HCT116 (cell line): ENCODE results near the gene NFASC. TPM values are rescaled to one million over a fixed set of nuclear protein-coding genes. Genes with fewer than 3 reads are reported as not detected.

Source experiments
- ATAC-seq: fragments of 200-7000 bp; cut with Tn5 transposase; 2 replicates; pipeline ENCODE4 v1.9.1; 2020; ENCODE audit warnings: mild to moderate bottlenecking, moderate library complexity
- BruUV-seq: library from RNA; stranded (reverse); fragments of 400-500 nt; replicated peaks from 2 replicates; lab custom pipeline; 2021; lab: Mats Ljungman, UMichigan
- CTCF ChIA-PET: fragments of 300-600 bp; sonication (Branson Sonifier 250); formaldehyde crosslinking; loops from one replicate; lab custom pipeline; 2021; ENCODE audit warnings: antibody characterized with exemption; lab: Charles Lee
- POLR2A ChIA-PET: fragments of 300-600, 350-600 bp; sonication (Branson Sonifier 250); formaldehyde crosslinking; loops from one replicate; lab custom pipeline; 2021; ENCODE audit warnings: antibody characterized with exemption; lab: Charles Lee
- RAD21 ChIA-PET, 2 experiments: fragments of 300-600 bp; sonication (Branson Sonifier 250); formaldehyde crosslinking; loops; one replicate each; lab custom pipeline; 2023; ENCODE audit warnings: low total read pairs in 2 of 2; ENCODE audit not compliant: uncharacterized antibody in 2 of 2, unreplicated experiment in 2 of 2, low non-redundant PET in 1 of 2; lab: Charles Lee
- DNase-seq: peaks from one replicate; pipeline ENCODE4 v3.0.0-alpha.2; 2010; ENCODE audit warnings: low read depth, low spot score
- H2AFZ ChIP-seq: fragments of 200-600 bp; shearing (Covaris generic), sonication (generic); 2 replicates; pipeline ENCODE4 v1.6.1; 2017; ENCODE audit warnings: low read depth, mixed run types, mixed read lengths, antibody characterized with exemption, low read length; ENCODE audit not compliant: poor library complexity, severe bottlenecking
- H3K27ac ChIP-seq: 2 replicates; pipeline ENCODE4 v1.5.1; 2012; ENCODE audit warnings: low read depth, low read length
- H3K27me3 ChIP-seq: fragments of 200-600 bp; sonication (generic); 2 replicates; pipeline ENCODE4 v1.6.1; 2016; ENCODE audit warnings: mixed run types, low read length, mixed read lengths; ENCODE audit not compliant: insufficient read depth
- H3K36me3 ChIP-seq, 2 experiments: fragments of 200-500 bp in 1 of 2; fragments of 200-600 bp in 1 of 2; sonication (Bioruptor generic) in 1 of 2; sonication (generic) in 1 of 2; 2 replicates each; pipeline versions ENCODE4 v1.5.1 to v1.6.1; 2014 to 2016; ENCODE audit warnings: low read length in 2 of 2, inconsistent platforms in 1 of 2, mixed read lengths in 1 of 2, mixed run types in 1 of 2; ENCODE audit not compliant: insufficient read depth in 2 of 2, control insufficient read depth in 1 of 2
- H3K4me1 ChIP-seq, 2 experiments: fragments of 200-600 bp in 1 of 2; sonication (generic) in 1 of 2; 2 replicates each; pipeline versions ENCODE4 v1.5.1 to v1.6.1; 2012 to 2017; ENCODE audit warnings: low read length in 2 of 2, inconsistent platforms in 1 of 2, mild to moderate bottlenecking in 1 of 2, mixed read lengths in 1 of 2, mixed run types in 1 of 2, moderate library complexity in 1 of 2; ENCODE audit not compliant: insufficient read depth in 2 of 2, control insufficient read depth in 1 of 2
- H3K4me2 ChIP-seq: fragments of 200-600 bp; sonication (generic); 2 replicates; pipeline ENCODE4 v1.6.1; 2017; ENCODE audit warnings: mixed run types, low read length, mixed read lengths
- H3K4me3 ChIP-seq, 2 experiments: fragments of 200-600 bp in 1 of 2; sonication (generic) in 1 of 2; replicated peaks in 1 of 2; 2 replicates each; pipeline ENCODE4 v1.5.1; 2011 to 2016; ENCODE audit warnings: low read length in 2 of 2, control low read depth in 1 of 2, low read depth in 1 of 2, mild to moderate bottlenecking in 1 of 2, mixed read lengths in 1 of 2, mixed run types in 1 of 2
- H3K79me2 ChIP-seq: fragments of 200-600 bp; sonication (generic); 2 replicates; pipeline ENCODE4 v1.6.1; 2017; ENCODE audit warnings: mild to moderate bottlenecking, mixed run types, low read length, moderate library complexity, mixed read lengths; ENCODE audit not compliant: insufficient read depth
- H3K9ac ChIP-seq: fragments of 200-600 bp; sonication (generic); 2 replicates; pipeline ENCODE4 v1.6.1; 2016; ENCODE audit warnings: low read length, mixed read lengths
- H3K9me2 ChIP-seq: fragments of 200-600 bp; sonication (generic), shearing (Covaris generic); 2 replicates; pipeline ENCODE4 v1.6.1; 2017; ENCODE audit warnings: mixed run types, mild to moderate bottlenecking, moderate library complexity; ENCODE audit not compliant: insufficient read depth
- H3K9me3 ChIP-seq, 2 experiments: fragments of 200-500 bp in 1 of 2; fragments of 200-600 bp in 1 of 2; sonication (Bioruptor generic) in 1 of 2; sonication (generic) in 1 of 2; 2 replicates each; pipeline ENCODE4 v1.6.1; 2014 to 2017; ENCODE audit warnings: low read length in 2 of 2, mixed read lengths in 2 of 2, inconsistent platforms in 1 of 2, low read depth in 1 of 2, mild to moderate bottlenecking in 1 of 2, mixed run types in 1 of 2, moderate library complexity in 1 of 2; ENCODE audit not compliant: control insufficient read depth in 1 of 2, insufficient read depth in 1 of 2
- H4K20me1 ChIP-seq: fragments of 200-600 bp; sonication (generic), shearing (Covaris generic); 2 replicates; pipeline ENCODE4 v1.6.1; 2017; ENCODE audit warnings: mixed run types, mild to moderate bottlenecking, moderate library complexity; ENCODE audit not compliant: insufficient read depth
- CBX3 ChIP-seq: IDR thresholded peaks from 2 replicates; pipeline ENCODE4 v1.6.1; 2012; ENCODE audit warnings: low read depth
- EGR1 ChIP-seq: IDR thresholded peaks from 2 replicates; pipeline ENCODE4 v1.6.1; 2012; ENCODE audit warnings: low read depth
- ELF1 ChIP-seq: IDR thresholded peaks from 2 replicates; pipeline ENCODE4 v1.6.1; 2012; ENCODE audit warnings: low read depth, borderline replicate concordance
- FOSL1 ChIP-seq: IDR thresholded peaks from 2 replicates; pipeline ENCODE4 v1.6.1; 2012; ENCODE audit warnings: low read depth
- POLR2A ChIP-seq: IDR thresholded peaks from 2 replicates; pipeline ENCODE4 v1.7.0; 2011; ENCODE audit warnings: borderline replicate concordance; ENCODE audit not compliant: insufficient read depth, insufficient read length; ENCODE audit errors: extremely low read depth
- SP1 ChIP-seq: IDR thresholded peaks from 2 replicates; pipeline ENCODE4 v1.6.1; 2012; ENCODE audit warnings: low read depth
- SRF ChIP-seq: IDR thresholded peaks from 2 replicates; pipeline ENCODE4 v1.6.1; 2012; ENCODE audit warnings: low read depth
- YY1 ChIP-seq: IDR thresholded peaks from 2 replicates; pipeline ENCODE4 v1.6.1; 2011; ENCODE audit warnings: low read length, low read depth, moderate library complexity, mild to moderate bottlenecking; ENCODE audit not compliant: insufficient replicate concordance; ENCODE audit errors: extremely low read depth
- ZBTB33 ChIP-seq: IDR thresholded peaks from 2 replicates; pipeline ENCODE4 v1.6.1; 2011; ENCODE audit warnings: mild to moderate bottlenecking, low read length, moderate library complexity; ENCODE audit not compliant: insufficient replicate concordance; ENCODE audit errors: extremely low read depth
- ZFX ChIP-seq: fragments of 450-650 bp; IDR thresholded peaks from 2 replicates; pipeline ENCODE4 v1.6.1; 2017
- intact Hi-C: fragments of 100-400 bp; cut with micrococcal nuclease; formaldehyde crosslinking; loops from 2 replicates; pipeline ENCODE4 v1.10.0; 2022
- total RNA-seq: library from RNA; stranded (reverse); gene quantifications from one replicate; pipeline ENCODE4 v1.2.1, GENCODE V29; 2021; ENCODE audit not compliant: unreplicated experiment
- TF ChIP-seq, protein P1 (sequence below), 3 experiments: fragments of 200-600 bp in 1 of 3; sonication (generic) in 1 of 3; IDR thresholded peaks in 2 of 3; conservative IDR thresholded peaks in 1 of 3; 2 replicates each; pipeline ENCODE4 v1.5.1; 2012 to 2017; ENCODE audit warnings: low read depth in 2 of 3, low read length in 2 of 3, antibody characterized with exemption in 1 of 3, borderline replicate concordance in 1 of 3, control low read depth in 1 of 3, mild to moderate bottlenecking in 1 of 3, mixed read lengths in 1 of 3, mixed run types in 1 of 3, moderate library complexity in 1 of 3; ENCODE audit not compliant: insufficient read depth in 1 of 3

NFASC gene
- total RNA-seq, 1 experiment from 2014 or later = 0.57 TPM

- TF ChIP-seq ZBTB33 = no peak
Observed at GRCh38 chr1:205067031-205067430, 196.4 kb downstream of the NFASC start (continued).

GRCh38 chr1:205068001-205068400 is 197.3 kb downstream of the NFASC start:
- intact Hi-C loops = no loop called here
- Histone ChIP-seq H3K27me3 (no peaks in the 10 kb centered on the region), H3K9ac (no peak overlapping the region), H3K27ac (no peak overlapping the region), H3K79me2 (no peaks in the 10 kb centered on the region), H3K9me2 (no peaks in the 10 kb centered on the region), H3K4me1 (no peaks in the 10 kb centered on the region), H4K20me1 (no peaks in the 10 kb centered on the region), H2AFZ (no peak overlapping the region), H3K36me3 (no peaks in the 10 kb centered on the region), H3K4me3 (no peak overlapping the region), H3K4me2 (no peak overlapping the region), H3K9me3 (no peaks in the 10 kb centered on the region)
- ChIA-PET RAD21 (no interaction called here), POLR2A (no interaction called here), CTCF (no interaction called here)
- no TSS peak for BruUV-seq
- TF ChIP-seq POLR2A (no peak), YY1 (no peak), SRF (no peak), ZFX (no peak), EGR1 (no peak), FOSL1 (no peak), ELF1 (no peak), CBX3 (no peak), SP1 (no peak)
- TF ChIP-seq, protein P1, sequence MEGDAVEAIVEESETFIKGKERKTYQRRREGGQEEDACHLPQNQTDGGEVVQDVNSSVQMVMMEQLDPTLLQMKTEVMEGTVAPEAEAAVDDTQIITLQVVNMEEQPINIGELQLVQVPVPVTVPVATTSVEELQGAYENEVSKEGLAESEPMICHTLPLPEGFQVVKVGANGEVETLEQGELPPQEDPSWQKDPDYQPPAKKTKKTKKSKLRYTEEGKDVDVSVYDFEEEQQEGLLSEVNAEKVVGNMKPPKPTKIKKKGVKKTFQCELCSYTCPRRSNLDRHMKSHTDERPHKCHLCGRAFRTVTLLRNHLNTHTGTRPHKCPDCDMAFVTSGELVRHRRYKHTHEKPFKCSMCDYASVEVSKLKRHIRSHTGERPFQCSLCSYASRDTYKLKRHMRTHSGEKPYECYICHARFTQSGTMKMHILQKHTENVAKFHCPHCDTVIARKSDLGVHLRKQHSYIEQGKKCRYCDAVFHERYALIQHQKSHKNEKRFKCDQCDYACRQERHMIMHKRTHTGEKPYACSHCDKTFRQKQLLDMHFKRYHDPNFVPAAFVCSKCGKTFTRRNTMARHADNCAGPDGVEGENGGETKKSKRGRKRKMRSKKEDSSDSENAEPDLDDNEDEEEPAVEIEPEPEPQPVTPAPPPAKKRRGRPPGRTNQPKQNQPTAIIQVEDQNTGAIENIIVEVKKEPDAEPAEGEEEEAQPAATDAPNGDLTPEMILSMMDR (IDR thresholded peaks at IDR 0.05 in 2 of 3, conservative IDR thresholded peaks at IDR 0.05 in 1 of 3; ENCODE audit: borderline replicate concordance in 1 of 3, insufficient read depth in 1 of 3, low read depth in 2 of 3, low read length in 2 of 3) = no peak
- no peak for DNase-seq
- no peak for ATAC-seq
